WTC11 (cell line): ENCODE results near the gene KCNMA1.

Experiments used
- CTCF ChIP-seq: fragments of 200-600 bp; IDR thresholded peaks from 2 replicates; pipeline ENCODE4 v1.8.0; 2022; ENCODE audit warnings: antibody characterized with exemption
- E2F1 ChIP-seq: sonication (generic); formaldehyde crosslinking; IDR thresholded peaks from 2 replicates; pipeline ENCODE4 v1.8.0; 2022; ENCODE audit warnings: mild to moderate bottlenecking, missing genetic modification reagents
- FOXJ3 ChIP-seq: sonication (generic); formaldehyde crosslinking; IDR thresholded peaks from 2 replicates; pipeline ENCODE4 v1.9.0; 2021; ENCODE audit warnings: missing genetic modification reagents, mild to moderate bottlenecking, borderline replicate concordance
- FOXK1 ChIP-seq: sonication (generic); formaldehyde crosslinking; IDR thresholded peaks from 2 replicates; pipeline ENCODE4 v1.8.0; 2022; ENCODE audit warnings: mild to moderate bottlenecking, moderate library complexity, missing genetic modification reagents
- FOXP1 ChIP-seq: sonication (generic); formaldehyde crosslinking; IDR thresholded peaks from 2 replicates; pipeline ENCODE4 v1.8.0; 2022; ENCODE audit warnings: missing genetic modification reagents, mild to moderate bottlenecking, moderate library complexity, borderline replicate concordance
- FOXP4 ChIP-seq: sonication (generic); formaldehyde crosslinking; IDR thresholded peaks from 2 replicates; pipeline ENCODE4 v1.8.0; 2022; ENCODE audit warnings: mild to moderate bottlenecking, missing genetic modification reagents
- NFATC4 ChIP-seq: fragments of 250-450 bp; sonication (Bioruptor Pico); IDR thresholded peaks from 2 replicates; pipeline ENCODE4 v1.9.0; 2021; ENCODE audit warnings: mild to moderate bottlenecking
- NR1H2 ChIP-seq: sonication (generic); formaldehyde crosslinking; IDR thresholded peaks from 2 replicates; pipeline ENCODE4 v1.9.0; 2021; ENCODE audit warnings: mild to moderate bottlenecking, moderate library complexity, missing genetic modification reagents
- NR2C2 ChIP-seq: sonication (generic); formaldehyde crosslinking; IDR thresholded peaks from 2 replicates; pipeline ENCODE4 v1.8.0; 2022; ENCODE audit warnings: mild to moderate bottlenecking, missing genetic modification reagents
- SOX15 ChIP-seq: fragments of 250-450 bp; sonication (Bioruptor Pico); IDR thresholded peaks from 2 replicates; pipeline ENCODE4 v1.9.0; 2021; ENCODE audit warnings: mild to moderate bottlenecking
- ZBTB21 ChIP-seq: sonication (generic); formaldehyde crosslinking; IDR thresholded peaks from 2 replicates; pipeline ENCODE4 v1.8.1; 2023; ENCODE audit warnings: mild to moderate bottlenecking, missing genetic modification reagents, borderline replicate concordance
- ZNF138 ChIP-seq: sonication (generic); formaldehyde crosslinking; conservative IDR thresholded peaks from 2 replicates; pipeline ENCODE4 v1.8.1; 2022; ENCODE audit warnings: mild to moderate bottlenecking, moderate library complexity, missing genetic modification reagents
- ZNF281 ChIP-seq: sonication (generic); formaldehyde crosslinking; IDR thresholded peaks from 2 replicates; pipeline ENCODE4 v1.8.0; 2023; ENCODE audit warnings: mild to moderate bottlenecking, missing genetic modification reagents
- TF ChIP-seq, protein P1 (sequence below): sonication (generic); formaldehyde crosslinking; IDR thresholded peaks from 2 replicates; pipeline ENCODE4 v1.8.0; 2022; ENCODE audit warnings: missing genetic modification reagents

DNA sequence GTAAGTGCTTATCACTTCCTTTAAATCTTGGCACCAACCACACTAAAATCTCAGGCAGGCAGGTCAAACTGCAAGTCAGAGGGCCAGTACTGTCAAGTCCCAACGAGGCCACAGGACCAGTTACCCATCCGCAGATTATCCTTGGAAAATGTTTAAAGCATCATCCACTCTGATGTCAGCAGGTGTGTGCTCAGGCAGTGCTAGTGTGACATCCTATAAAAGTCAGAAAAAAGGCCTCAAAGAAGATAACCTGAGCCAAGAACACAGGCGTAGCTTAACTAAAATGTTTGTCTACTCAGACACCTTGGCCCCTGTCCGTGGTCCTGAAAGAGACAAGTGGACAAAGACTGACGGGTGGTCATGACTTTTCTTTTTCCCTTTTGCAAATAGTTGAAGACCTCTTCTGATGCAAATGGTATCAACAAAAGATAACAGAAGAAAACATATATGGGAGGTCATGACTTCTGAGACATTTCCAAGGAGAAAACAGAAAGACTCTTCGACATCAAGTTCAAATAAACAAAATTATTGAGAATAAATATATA lies 309.3 kb downstream of the KCNMA1 start:
- TF ChIP-seq CTCF (no peak), FOXK1 (CRISPR knock-in tag) (no peak), FOXJ3 (CRISPR knock-in tag) (no peak), E2F1 (no peak), NR2C2 (CRISPR knock-in tag) (no peak), ZNF138 (CRISPR knock-in tag) (no peak), ZNF281 (CRISPR knock-in tag) (no peak), ZBTB21 (CRISPR knock-in tag) (no peak), FOXP1 (CRISPR knock-in tag) (no peak), NR1H2 (no peak), SOX15 (CRISPR knock-in tag) (no peak), NFATC4 (CRISPR knock-in tag) (no peak), FOXP4 (no peak)
- TF ChIP-seq, protein P1, sequence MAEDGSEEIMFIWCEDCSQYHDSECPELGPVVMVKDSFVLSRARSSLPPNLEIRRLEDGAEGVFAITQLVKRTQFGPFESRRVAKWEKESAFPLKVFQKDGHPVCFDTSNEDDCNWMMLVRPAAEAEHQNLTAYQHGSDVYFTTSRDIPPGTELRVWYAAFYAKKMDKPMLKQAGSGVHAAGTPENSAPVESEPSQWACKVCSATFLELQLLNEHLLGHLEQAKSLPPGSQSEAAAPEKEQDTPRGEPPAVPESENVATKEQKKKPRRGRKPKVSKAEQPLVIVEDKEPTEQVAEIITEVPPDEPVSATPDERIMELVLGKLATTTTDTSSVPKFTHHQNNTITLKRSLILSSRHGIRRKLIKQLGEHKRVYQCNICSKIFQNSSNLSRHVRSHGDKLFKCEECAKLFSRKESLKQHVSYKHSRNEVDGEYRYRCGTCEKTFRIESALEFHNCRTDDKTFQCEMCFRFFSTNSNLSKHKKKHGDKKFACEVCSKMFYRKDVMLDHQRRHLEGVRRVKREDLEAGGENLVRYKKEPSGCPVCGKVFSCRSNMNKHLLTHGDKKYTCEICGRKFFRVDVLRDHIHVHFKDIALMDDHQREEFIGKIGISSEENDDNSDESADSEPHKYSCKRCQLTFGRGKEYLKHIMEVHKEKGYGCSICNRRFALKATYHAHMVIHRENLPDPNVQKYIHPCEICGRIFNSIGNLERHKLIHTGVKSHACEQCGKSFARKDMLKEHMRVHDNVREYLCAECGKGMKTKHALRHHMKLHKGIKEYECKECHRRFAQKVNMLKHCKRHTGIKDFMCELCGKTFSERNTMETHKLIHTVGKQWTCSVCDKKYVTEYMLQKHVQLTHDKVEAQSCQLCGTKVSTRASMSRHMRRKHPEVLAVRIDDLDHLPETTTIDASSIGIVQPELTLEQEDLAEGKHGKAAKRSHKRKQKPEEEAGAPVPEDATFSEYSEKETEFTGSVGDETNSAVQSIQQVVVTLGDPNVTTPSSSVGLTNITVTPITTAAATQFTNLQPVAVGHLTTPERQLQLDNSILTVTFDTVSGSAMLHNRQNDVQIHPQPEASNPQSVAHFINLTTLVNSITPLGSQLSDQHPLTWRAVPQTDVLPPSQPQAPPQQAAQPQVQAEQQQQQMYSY (CRISPR knock-in tag), result no peak
